Activated T-helper 2 cell treated with anti-CD3 and anti-CD28 coated beads, Interferon-gamma antibody, Interleukin-2, Interleukin-4, amounts not matched to agents 10 μg/mL and 5 μg/mL and 100 μg/mL, durations not matched to agents 14 hours and 24 hours and 36 hours (primary cell): ENCODE data around the gene SPTB. TPM values are rescaled to one million over a fixed set of nuclear protein-coding genes. Genes with fewer than 3 reads are reported as not detected.

Experiments
- DNase-seq: peaks from one replicate; pipeline ENCODE4 v3.0.0; 2021; ENCODE audit warnings: low spot score
- H3K27ac Mint-ChIP-seq: one replicate; pipeline ENCODE4 v1.8.0; 2021; ENCODE audit warnings: mixed read lengths
- H3K27me3 Mint-ChIP-seq: one replicate; pipeline ENCODE4 v1.8.0; 2021; ENCODE audit warnings: low read depth, mixed read lengths
- H3K36me3 Mint-ChIP-seq: one replicate; pipeline ENCODE4 v1.8.0; 2021; ENCODE audit warnings: low read depth, mixed read lengths
- H3K4me1 Mint-ChIP-seq: one replicate; pipeline ENCODE4 v1.8.0; 2021; ENCODE audit warnings: low read depth, mixed read lengths
- H3K4me3 Mint-ChIP-seq: one replicate; pipeline ENCODE4 v1.8.0; 2021; ENCODE audit warnings: low read depth, mild to moderate bottlenecking, moderate library complexity, mixed read lengths
- H3K9me3 Mint-ChIP-seq: one replicate; pipeline ENCODE4 v1.8.0; 2021; ENCODE audit warnings: mixed read lengths
- intact Hi-C: fragments of 100-400 bp; cut with micrococcal nuclease; formaldehyde crosslinking; loops from one replicate; pipeline ENCODE4 v1.15.1; 2023
- total RNA-seq: library from RNA; stranded (reverse); gene quantifications from 2 replicates; pipeline ENCODE4 v1.2.3, GENCODE V29; 2022

SPTB gene
- total RNA-seq, 1 donor from 2014 or later: 0.05 TPM

- intact Hi-C loops: no loop called here
- peaks cover 3% of the 10 kb centered on the region for H3K36me3 Mint-ChIP-seq
- no peak for DNase-seq
- no peak overlapping the region for H3K27ac Mint-ChIP-seq
- peaks cover 26% of the 10 kb centered on the region for H3K27me3 Mint-ChIP-seq
- peaks cover 11% of the 10 kb centered on the region for H3K4me1 Mint-ChIP-seq
- no peak overlapping the region for H3K4me3 Mint-ChIP-seq
- peaks cover 22% of the 10 kb centered on the region for H3K9me3 Mint-ChIP-seq
These were observed 164.5 kb downstream of the SPTB start for GRCh38 chr14:64715146-64715627.

- Mint-ChIP-seq H3K36me3 (peaks cover 3% of the 10 kb centered on the region), H3K4me1 (peaks cover 14% of the 10 kb centered on the region), H3K9me3 (peaks cover 22% of the 10 kb centered on the region), H3K27ac (no peak overlapping the region), H3K4me3 (no peak overlapping the region), H3K27me3 (peaks cover 26% of the 10 kb centered on the region)
- intact Hi-C loops: no loop called here
- DNase-seq: no peak
These were observed 165.2 kb downstream of the SPTB start for GRCh38 chr14:64714432-64715025.

- Mint-ChIP-seq H3K4me1 (peaks cover 21% of the 10 kb centered on the region), H3K36me3 (peaks cover 3% of the 10 kb centered on the region), H3K9me3 (peaks cover 22% of the 10 kb centered on the region), H3K27ac (no peak overlapping the region), H3K27me3 (peaks cover 29% of the 10 kb centered on the region), H3K4me3 (no peak overlapping the region)
- intact Hi-C loops: no loop called here
- DNase-seq: no peak
These were observed 166.0 kb downstream of the SPTB start for GRCh38 chr14:64713677-64714076.

GRCh38 chr14:64711039-64711438 lies 168.7 kb downstream of the SPTB start:
- intact Hi-C loops: no loop called here
- peaks cover 28% of the 10 kb centered on the region for H3K4me1 Mint-ChIP-seq
- H3K9me3 Mint-ChIP-seq: peaks cover 22% of the 10 kb centered on the region
- H3K27me3 Mint-ChIP-seq: peaks cover 44% of the 10 kb centered on the region
- DNase-seq: no peak
- no peak overlapping the region for H3K27ac Mint-ChIP-seq
- peaks cover 3% of the 10 kb centered on the region for H3K36me3 Mint-ChIP-seq
- H3K4me3 Mint-ChIP-seq: no peak overlapping the region

GRCh38 chr14:64709126-64709525 lies 170.6 kb downstream of the SPTB start:
- Mint-ChIP-seq H3K27ac (no peak overlapping the region), H3K4me1 (peaks cover 35% of the 10 kb centered on the region), H3K9me3 (peaks cover 17% of the 10 kb centered on the region), H3K36me3 (peaks cover 3% of the 10 kb centered on the region), H3K27me3 (peaks cover 51% of the 10 kb centered on the region), H3K4me3 (peak overlapping the region; percentile 27)
- intact Hi-C loops: no loop called here
- DNase-seq: no peak

GRCh38 chr14:64708148-64709004 lies 171.3 kb downstream of the SPTB start:
- H3K27ac Mint-ChIP-seq: peak overlapping the region; percentile 2
- H3K36me3 Mint-ChIP-seq: peaks cover 3% of the 10 kb centered on the region
- peak overlapping the region; percentile 27 for H3K4me3 Mint-ChIP-seq
- intact Hi-C loops: no loop called here
- peak; percentile 59 for DNase-seq
- peaks cover 10% of the 10 kb centered on the region for H3K9me3 Mint-ChIP-seq
- peaks cover 40% of the 10 kb centered on the region for H3K4me1 Mint-ChIP-seq
- H3K27me3 Mint-ChIP-seq: peaks cover 55% of the 10 kb centered on the region

GRCh38 chr14:64707661-64708060 lies 172.0 kb downstream of the SPTB start:
- H3K36me3 Mint-ChIP-seq: no peaks in the 10 kb centered on the region
- peaks cover 3% of the 10 kb centered on the region for H3K9me3 Mint-ChIP-seq
- peaks cover 45% of the 10 kb centered on the region for H3K4me1 Mint-ChIP-seq
- no peak for DNase-seq
- H3K4me3 Mint-ChIP-seq: no peak overlapping the region
- H3K27ac Mint-ChIP-seq: no peak overlapping the region
- H3K27me3 Mint-ChIP-seq: peaks cover 55% of the 10 kb centered on the region
- intact Hi-C loops: no loop called here

GRCh38 chr14:64706593-64707193 lies 173.0 kb downstream of the SPTB start:
- Mint-ChIP-seq H3K4me3 (no peak overlapping the region), H3K36me3 (no peaks in the 10 kb centered on the region), H3K9me3 (no peaks in the 10 kb centered on the region), H3K4me1 (peaks cover 47% of the 10 kb centered on the region), H3K27me3 (peaks cover 53% of the 10 kb centered on the region), H3K27ac (no peak overlapping the region)
- intact Hi-C loops: no loop called here
- no peak for DNase-seq

GRCh38 chr14:64706119-64706592 lies 173.6 kb downstream of the SPTB start:
- Mint-ChIP-seq H3K36me3 (no peaks in the 10 kb centered on the region), H3K4me3 (no peak overlapping the region), H3K27me3 (peaks cover 57% of the 10 kb centered on the region), H3K27ac (no peak overlapping the region), H3K9me3 (no peaks in the 10 kb centered on the region), H3K4me1 (peaks cover 47% of the 10 kb centered on the region)
- intact Hi-C loops: no loop called here
- DNase-seq: no peak

GRCh38 chr14:64705381-64706118 lies 174.2 kb downstream of the SPTB start:
- no peak overlapping the region for H3K27ac Mint-ChIP-seq
- no peaks in the 10 kb centered on the region for H3K36me3 Mint-ChIP-seq
- no peak for DNase-seq
- peak overlapping the region; percentile 75 for H3K4me3 Mint-ChIP-seq
- intact Hi-C loops: no loop called here
- peaks cover 61% of the 10 kb centered on the region for H3K27me3 Mint-ChIP-seq
- H3K9me3 Mint-ChIP-seq: no peaks in the 10 kb centered on the region
- peaks cover 46% of the 10 kb centered on the region for H3K4me1 Mint-ChIP-seq

- no peak overlapping the region for H3K27ac Mint-ChIP-seq
- peaks cover 65% of the 10 kb centered on the region for H3K27me3 Mint-ChIP-seq
- no peak for DNase-seq
- no peaks in the 10 kb centered on the region for H3K36me3 Mint-ChIP-seq
- peak overlapping the region; percentile 75 for H3K4me3 Mint-ChIP-seq
- no peaks in the 10 kb centered on the region for H3K9me3 Mint-ChIP-seq
- intact Hi-C loops: loop anchor here (5.0 kb wide), 1 partner anchor 163 kb away; the partner anchor contains the start of gene HSPA2
- H3K4me1 Mint-ChIP-seq: peaks cover 49% of the 10 kb centered on the region
These were observed 174.8 kb downstream of the SPTB start for GRCh38 chr14:64704743-64705380.
